Measurements from ENCODE around the gene ALG9.

The ALG9 gene, protein sequence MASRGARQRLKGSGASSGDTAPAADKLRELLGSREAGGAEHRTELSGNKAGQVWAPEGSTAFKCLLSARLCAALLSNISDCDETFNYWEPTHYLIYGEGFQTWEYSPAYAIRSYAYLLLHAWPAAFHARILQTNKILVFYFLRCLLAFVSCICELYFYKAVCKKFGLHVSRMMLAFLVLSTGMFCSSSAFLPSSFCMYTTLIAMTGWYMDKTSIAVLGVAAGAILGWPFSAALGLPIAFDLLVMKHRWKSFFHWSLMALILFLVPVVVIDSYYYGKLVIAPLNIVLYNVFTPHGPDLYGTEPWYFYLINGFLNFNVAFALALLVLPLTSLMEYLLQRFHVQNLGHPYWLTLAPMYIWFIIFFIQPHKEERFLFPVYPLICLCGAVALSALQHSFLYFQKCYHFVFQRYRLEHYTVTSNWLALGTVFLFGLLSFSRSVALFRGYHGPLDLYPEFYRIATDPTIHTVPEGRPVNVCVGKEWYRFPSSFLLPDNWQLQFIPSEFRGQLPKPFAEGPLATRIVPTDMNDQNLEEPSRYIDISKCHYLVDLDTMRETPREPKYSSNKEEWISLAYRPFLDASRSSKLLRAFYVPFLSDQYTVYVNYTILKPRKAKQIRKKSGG

DNA sequence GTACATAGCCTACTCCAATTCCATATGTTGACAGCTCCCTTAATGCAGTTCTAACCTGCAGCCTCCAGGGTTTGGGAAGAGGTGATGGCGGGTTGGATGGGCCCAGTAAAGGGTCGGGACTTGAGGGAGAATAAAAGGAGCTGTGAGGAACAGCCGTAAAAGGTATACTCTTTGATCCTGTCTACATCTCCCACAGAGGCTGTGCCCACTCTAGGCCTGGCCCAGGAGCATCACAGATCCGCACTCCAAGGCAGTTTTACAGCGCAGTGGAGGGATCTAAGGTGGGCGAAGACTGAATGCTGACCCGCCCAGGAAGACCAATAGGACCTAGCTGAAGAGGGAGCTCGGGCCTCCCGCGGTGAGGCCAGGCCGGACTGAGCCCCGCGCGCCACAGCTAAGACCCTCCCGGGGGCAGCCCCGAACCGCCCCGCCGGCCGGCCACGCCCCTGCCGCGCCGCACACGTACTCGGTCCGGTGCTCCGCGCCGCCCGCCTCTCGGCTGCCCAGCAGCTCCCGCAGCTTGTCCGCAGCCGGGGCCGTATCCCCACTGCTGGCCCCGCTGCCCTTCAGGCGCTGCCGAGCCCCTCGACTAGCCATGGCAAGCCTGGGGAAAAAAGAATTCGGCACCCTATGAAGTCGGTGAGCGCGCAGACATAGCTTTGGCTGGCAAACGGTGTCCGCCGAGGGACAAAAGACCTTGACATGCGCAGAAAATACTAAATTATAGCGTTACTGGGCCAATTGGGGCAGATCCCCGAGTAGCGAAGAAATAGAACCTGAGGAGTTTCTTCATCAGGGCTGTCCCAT lies at the start of gene ALG9:
TSS of gene ALG9 (minus strand) at position 696 of the 807 bp plus-strand sequence. CDS start at position 597, 99 bp downstream.
- H3K4me3 ChIP-seq (replicated peaks in 1 of 2; ENCODE audit: low read depth in 2 of 2, low read length in 2 of 2) = peak within 1 kb of the TSS; percentile 73 to 89
- TF ChIP-seq, protein P1, sequence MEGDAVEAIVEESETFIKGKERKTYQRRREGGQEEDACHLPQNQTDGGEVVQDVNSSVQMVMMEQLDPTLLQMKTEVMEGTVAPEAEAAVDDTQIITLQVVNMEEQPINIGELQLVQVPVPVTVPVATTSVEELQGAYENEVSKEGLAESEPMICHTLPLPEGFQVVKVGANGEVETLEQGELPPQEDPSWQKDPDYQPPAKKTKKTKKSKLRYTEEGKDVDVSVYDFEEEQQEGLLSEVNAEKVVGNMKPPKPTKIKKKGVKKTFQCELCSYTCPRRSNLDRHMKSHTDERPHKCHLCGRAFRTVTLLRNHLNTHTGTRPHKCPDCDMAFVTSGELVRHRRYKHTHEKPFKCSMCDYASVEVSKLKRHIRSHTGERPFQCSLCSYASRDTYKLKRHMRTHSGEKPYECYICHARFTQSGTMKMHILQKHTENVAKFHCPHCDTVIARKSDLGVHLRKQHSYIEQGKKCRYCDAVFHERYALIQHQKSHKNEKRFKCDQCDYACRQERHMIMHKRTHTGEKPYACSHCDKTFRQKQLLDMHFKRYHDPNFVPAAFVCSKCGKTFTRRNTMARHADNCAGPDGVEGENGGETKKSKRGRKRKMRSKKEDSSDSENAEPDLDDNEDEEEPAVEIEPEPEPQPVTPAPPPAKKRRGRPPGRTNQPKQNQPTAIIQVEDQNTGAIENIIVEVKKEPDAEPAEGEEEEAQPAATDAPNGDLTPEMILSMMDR (IDR thresholded peaks at IDR 0.05; ENCODE audit: low read depth, low read length) = peak; percentile 49
- peak; percentile 88 to 89 for DNase-seq (ENCODE audit: low read depth in 2 of 2)

- TF ChIP-seq, protein P1 (IDR thresholded peaks at IDR 0.05; ENCODE audit: low read depth, low read length) = no peak
Observed at GRCh38 chr11:111920908-111921307, 49.5 kb upstream of the ALG9 start.

GRCh38 chr11:111918390-111919256 lies 47.2 kb upstream of the ALG9 start, which contains the start of gene C11orf52:
Gene C11orf52 (plus strand): TSS chr11:111918913. CDS start chr11:111918973, 60 bp downstream.
- peak; percentile 44 to 52 for DNase-seq (ENCODE audit: low read depth in 2 of 2)
- H3K4me3 ChIP-seq (replicated peaks in 1 of 2; ENCODE audit: low read depth in 2 of 2, low read length in 2 of 2) = no peak within 1 kb of the TSS
- TF ChIP-seq, protein P1 (IDR thresholded peaks at IDR 0.05; ENCODE audit: low read depth, low read length) = no peak

More at GRCh38 chr11:111920908-111921307, 49.5 kb upstream of the ALG9 start:
- DNase-seq (ENCODE audit: low read depth in 2 of 2) = no peak
- no peak overlapping the region for H3K4me3 ChIP-seq (replicated peaks in 1 of 2; ENCODE audit: low read depth in 2 of 2, low read length in 2 of 2)

DNA sequence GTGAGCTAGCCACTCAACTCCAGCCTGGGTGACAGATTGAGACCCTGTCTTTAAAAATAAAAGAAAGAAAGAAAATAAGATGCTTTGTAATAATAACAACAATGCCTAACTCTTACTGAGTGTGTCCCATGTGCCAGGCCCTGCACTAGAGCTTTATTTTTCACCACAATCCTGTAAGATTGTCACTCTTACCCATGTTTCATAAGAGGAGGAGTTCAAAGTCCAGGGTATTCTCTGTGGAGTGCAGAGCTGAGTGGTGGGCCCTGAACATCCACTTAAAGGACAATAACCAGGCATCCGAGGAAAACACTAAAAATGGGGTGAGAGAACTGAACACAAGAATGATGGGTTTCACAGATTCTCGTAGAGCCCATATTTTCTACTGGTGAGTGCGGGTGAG lies 46.4 kb upstream of the ALG9 start:
- no peak overlapping the region for H3K4me3 ChIP-seq (replicated peaks in 1 of 2; ENCODE audit: low read depth in 2 of 2, low read length in 2 of 2)
- no peak for DNase-seq (ENCODE audit: low read depth in 2 of 2)
- TF ChIP-seq, protein P1 (IDR thresholded peaks at IDR 0.05; ENCODE audit: low read depth, low read length) = no peak

DNA sequence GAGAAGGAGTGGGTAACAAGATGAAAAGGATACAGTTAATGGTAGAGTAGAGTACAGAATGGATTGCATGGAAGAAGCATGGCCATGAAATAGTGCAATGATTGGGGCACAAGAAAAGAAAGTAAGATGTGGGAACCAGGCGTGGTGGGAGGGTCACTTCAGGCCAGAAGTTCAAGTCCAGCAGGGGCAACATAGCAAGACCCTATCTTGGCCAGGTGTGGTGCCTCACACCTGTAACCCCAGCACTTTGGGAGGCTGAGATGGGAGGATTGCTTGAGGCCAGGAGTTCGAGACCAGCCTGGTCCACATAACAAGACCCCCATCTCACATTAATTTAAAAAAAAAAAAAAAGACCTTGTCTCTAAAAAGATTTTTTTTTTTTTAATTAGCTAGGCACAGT lies 45.9 kb upstream of the ALG9 start:
- TF ChIP-seq, protein P1 (IDR thresholded peaks at IDR 0.05; ENCODE audit: low read depth, low read length) = no peak
- no peak for DNase-seq (ENCODE audit: low read depth in 2 of 2)
- no peak overlapping the region for H3K4me3 ChIP-seq (replicated peaks in 1 of 2; ENCODE audit: low read depth in 2 of 2, low read length in 2 of 2)

- DNase-seq (ENCODE audit: low read depth in 2 of 2) = no peak
Observed at GRCh38 chr11:111916768-111917167, 45.4 kb upstream of the ALG9 start.

More at GRCh38 chr11:111916768-111917167, 45.4 kb upstream of the ALG9 start:
- no peak overlapping the region for H3K4me3 ChIP-seq (replicated peaks in 1 of 2; ENCODE audit: low read depth in 2 of 2, low read length in 2 of 2)
- TF ChIP-seq, protein P1 (IDR thresholded peaks at IDR 0.05; ENCODE audit: low read depth, low read length) = no peak
